Mesenchymal stem cell (in vitro differentiated cells and primary cell): ENCODE results near the gene C4orf51.
A peak's percentile ranks its signal among the peaks of the same experiment; 100 is the strongest.

Experiments used
- DNase-seq: peaks from one replicate; pipeline ENCODE4 v3.0.0-alpha.2; 2013
- H2AFZ ChIP-seq: one replicate; pipeline ENCODE4 v1.6.1; 2013; ENCODE audit warnings: low read depth, mild to moderate bottlenecking, control low read depth, inconsistent platforms, low read length, moderate library complexity
- H2AK5ac ChIP-seq: 2 replicates; pipeline ENCODE4 v1.6.1; 2013; ENCODE audit warnings: low read length, moderate library complexity, mild to moderate bottlenecking, inconsistent platforms; ENCODE audit not compliant: severe bottlenecking
- H2BK120ac ChIP-seq: one replicate; pipeline ENCODE4 v1.6.1; 2013; ENCODE audit warnings: low read depth, mild to moderate bottlenecking, inconsistent platforms, low read length, moderate library complexity
- H2BK12ac ChIP-seq, 2 experiments: one replicate each; pipeline ENCODE4 v1.6.1; 2013; ENCODE audit warnings: inconsistent platforms in 2 of 2, low read length in 2 of 2, mild to moderate bottlenecking in 2 of 2, moderate library complexity in 2 of 2, control low read depth in 1 of 2
- H2BK15ac ChIP-seq: one replicate; pipeline ENCODE4 v1.6.1; 2013; ENCODE audit warnings: mild to moderate bottlenecking, low read depth, inconsistent platforms; ENCODE audit not compliant: poor library complexity, severe bottlenecking
- H2BK5ac ChIP-seq: 2 replicates; pipeline ENCODE4 v1.6.1; 2013; ENCODE audit warnings: low read depth, mild to moderate bottlenecking, low read length, control low read depth, inconsistent platforms; ENCODE audit not compliant: poor library complexity, severe bottlenecking
- H3K14ac ChIP-seq, 2 experiments: one replicate each; pipeline ENCODE4 v1.6.1; 2013; ENCODE audit warnings: inconsistent platforms in 2 of 2, low read length in 2 of 2, control low read depth in 1 of 2, mild to moderate bottlenecking in 1 of 2, moderate library complexity in 1 of 2
- H3K18ac ChIP-seq, 2 experiments: one replicate each; pipeline ENCODE4 v1.6.1; 2013; ENCODE audit warnings: inconsistent platforms in 2 of 2, low read length in 2 of 2, control low read depth in 1 of 2, low read depth in 1 of 2, mild to moderate bottlenecking in 1 of 2
- H3K23ac ChIP-seq, 2 experiments: one replicate each; pipeline ENCODE4 v1.6.1; 2013; ENCODE audit warnings: inconsistent platforms in 2 of 2, low read length in 2 of 2, mild to moderate bottlenecking in 2 of 2, moderate library complexity in 2 of 2, control low read depth in 1 of 2
- H3K27ac ChIP-seq: 2 replicates; pipeline ENCODE4 v1.5.1; 2013; ENCODE audit warnings: mild to moderate bottlenecking, moderate library complexity, low read length, control low read depth, inconsistent platforms; ENCODE audit not compliant: poor library complexity, severe bottlenecking
- H3K27me3 ChIP-seq, 2 experiments: 2 replicates each; pipeline versions ENCODE4 v1.6.1 to v1.7.0; 2013; ENCODE audit warnings: low read length in 2 of 2, mild to moderate bottlenecking in 2 of 2, moderate library complexity in 2 of 2, control low read depth in 1 of 2, inconsistent platforms in 1 of 2; ENCODE audit not compliant: control insufficient read depth in 1 of 2, insufficient read depth in 1 of 2
- H3K36me3 ChIP-seq, 2 experiments: 2 replicates each; pipeline versions ENCODE4 v1.6.1 to v1.7.0; 2013; ENCODE audit warnings: low read length in 2 of 2, control low read depth in 1 of 2, inconsistent platforms in 1 of 2, low read depth in 1 of 2, mild to moderate bottlenecking in 1 of 2; ENCODE audit not compliant: insufficient read depth in 2 of 2, control insufficient read depth in 1 of 2
- H3K4ac ChIP-seq, 2 experiments: one replicate each; pipeline ENCODE4 v1.6.1; 2013; ENCODE audit warnings: inconsistent platforms in 2 of 2, low read length in 2 of 2, mild to moderate bottlenecking in 2 of 2, moderate library complexity in 2 of 2, control low read depth in 1 of 2, low read depth in 1 of 2
- H3K4me1 ChIP-seq: 2 replicates; pipeline ENCODE4 v1.6.1; 2013; ENCODE audit warnings: low read depth, low read length, control low read depth; ENCODE audit not compliant: control insufficient read depth, insufficient read depth
- H3K4me2 ChIP-seq: 2 replicates; pipeline ENCODE4 v1.6.1; 2013; ENCODE audit warnings: low read length, mild to moderate bottlenecking, inconsistent platforms; ENCODE audit not compliant: poor library complexity, severe bottlenecking
- H3K4me3 ChIP-seq, 2 experiments: 2 replicates each; pipeline versions ENCODE4 v1.5.1 to v1.7.0; 2013; ENCODE audit warnings: low read length in 2 of 2, mild to moderate bottlenecking in 2 of 2, control low read depth in 1 of 2, low read depth in 1 of 2; ENCODE audit not compliant: insufficient read depth in 1 of 2
- H3K79me1 ChIP-seq: replicated peaks from 2 replicates; pipeline ENCODE4 v1.6.1; 2013; ENCODE audit warnings: mild to moderate bottlenecking, control low read depth, low read length, inconsistent platforms; ENCODE audit not compliant: poor library complexity, severe bottlenecking
- H3K9ac ChIP-seq: 2 replicates; pipeline ENCODE4 v1.7.0; 2013; ENCODE audit warnings: mild to moderate bottlenecking, low read length, moderate library complexity
- H3K9me3 ChIP-seq: 2 replicates; pipeline ENCODE4 v1.7.0; 2013; ENCODE audit warnings: mild to moderate bottlenecking, low read length; ENCODE audit not compliant: control insufficient read depth
- H4K8ac ChIP-seq: one replicate; pipeline ENCODE4 v1.6.1; 2013; ENCODE audit warnings: inconsistent platforms, mild to moderate bottlenecking, low read length, moderate library complexity
- H4K91ac ChIP-seq: one replicate; pipeline ENCODE4 v1.6.1; 2013; ENCODE audit warnings: mild to moderate bottlenecking, low read length, inconsistent platforms
- WGBS: methylation state at CpG from one replicate; pipeline ENCODE4 v1.1.7; 2013; ENCODE audit warnings: mixed read lengths; 5-methylcytosine and 5-hydroxymethylcytosine counted together

C4orf51 gene

DNA sequence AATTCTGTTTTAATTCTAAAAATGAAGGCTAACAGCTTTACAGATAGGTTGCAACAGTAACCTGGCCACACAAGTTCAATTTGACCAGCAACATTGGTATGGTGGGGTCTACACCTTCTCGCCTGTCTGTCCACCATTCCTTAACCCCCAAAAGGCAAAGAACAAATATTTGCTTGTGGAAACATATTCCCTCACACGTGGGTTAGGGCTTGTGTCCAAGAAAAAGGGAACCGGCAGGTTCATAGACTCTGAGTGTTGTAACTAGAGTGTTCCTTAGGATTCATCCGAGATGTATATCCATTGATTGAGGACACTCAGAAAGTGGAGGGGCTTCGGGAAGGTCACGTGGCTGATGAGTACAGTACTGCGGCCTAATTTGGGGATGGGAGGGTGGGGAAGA lies 54.1 kb downstream of the C4orf51 start:
- Histone ChIP-seq H3K27me3 (no peaks in the 10 kb centered on the region), H2AFZ (no peak overlapping the region), H2BK5ac (peak overlapping the region; percentile 92), H3K79me1 (no peaks in the 10 kb centered on the region), H3K23ac (no peak overlapping the region), H2BK15ac (peak overlapping the region; percentile 26), H3K14ac (no peak overlapping the region), H2BK12ac (peak overlapping the region; percentile 29 to 64), H3K4me2 (peak overlapping the region; percentile 21), H3K4me3 (peak overlapping the region in 1 of 2 experiments; percentile 70), H4K91ac (peak overlapping the region; percentile 53), H3K4ac (peak overlapping the region in 1 of 2 experiments; percentile 65), H2BK120ac (peak overlapping the region; percentile 55), H3K9me3 (no peaks in the 10 kb centered on the region), H3K4me1 (peaks cover 24% of the 10 kb centered on the region), H3K9ac (peak overlapping the region; percentile 96), H3K36me3 (no peaks in the 10 kb centered on the region), H3K27ac (peak overlapping the region; percentile 100), H4K8ac (no peak overlapping the region), H3K18ac (peak overlapping the region; percentile 60 to 93), H2AK5ac (peak overlapping the region; percentile 89)
- DNase-seq = peak; percentile 28
- WGBS = 67% methylated on average over 3 of the region's 7 CpGs

DNA sequence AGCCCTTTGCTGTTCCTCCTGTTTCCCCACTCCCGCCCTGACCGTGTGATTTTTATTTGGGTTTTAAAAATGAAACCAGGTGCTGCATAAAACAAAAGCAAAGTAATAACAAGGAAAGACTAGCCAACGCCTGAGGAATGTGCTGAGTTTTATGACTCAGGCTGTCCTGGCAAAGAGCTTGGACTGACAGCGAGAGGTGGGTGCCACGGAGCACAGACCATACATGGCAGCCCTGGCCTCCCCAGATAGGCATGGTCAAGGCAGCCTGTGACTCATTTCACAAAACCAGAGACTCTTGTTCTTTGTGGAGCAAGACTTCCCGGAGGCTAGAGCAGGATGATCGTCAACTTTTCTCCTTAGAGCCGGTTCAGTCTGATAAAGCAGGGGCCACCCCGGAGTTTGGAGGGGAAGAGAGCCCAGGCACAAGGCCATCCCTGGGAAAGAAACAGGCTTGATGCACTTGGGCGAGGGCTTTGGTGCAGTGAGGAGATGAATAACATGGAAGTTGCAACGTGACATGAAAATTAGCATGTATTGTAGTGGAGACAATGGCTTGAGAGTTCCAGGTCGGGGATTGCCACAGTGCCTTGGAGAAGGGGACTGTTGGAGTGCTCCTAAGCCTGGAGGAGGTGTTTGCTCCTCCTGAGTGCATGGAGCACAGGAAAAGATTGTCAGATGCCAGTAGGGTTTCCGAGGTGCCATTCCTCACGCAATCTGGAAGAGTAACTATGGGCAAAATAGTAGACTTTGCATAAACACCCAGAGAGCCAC lies 54.8 kb downstream of the C4orf51 start:
- Histone ChIP-seq H2BK120ac (peak overlapping the region; percentile 97), H3K27me3 (no peaks in the 10 kb centered on the region), H3K18ac (peak overlapping the region; percentile 60 to 93), H2BK12ac (peak overlapping the region; percentile 85 to 98), H3K27ac (peak overlapping the region; percentile 100), H2AFZ (peak overlapping the region; percentile 36), H3K9ac (peak overlapping the region; percentile 96), H3K4me1 (peaks cover 25% of the 10 kb centered on the region), H3K4me2 (peak overlapping the region; percentile 58), H4K8ac (peak overlapping the region; percentile 90), H3K23ac (peak overlapping the region in 1 of 2 experiments; percentile 9), H2BK5ac (peak overlapping the region; percentile 92), H4K91ac (peak overlapping the region; percentile 76), H3K9me3 (no peaks in the 10 kb centered on the region), H2BK15ac (no peak overlapping the region), H3K36me3 (no peaks in the 10 kb centered on the region), H2AK5ac (peak overlapping the region; percentile 97), H3K79me1 (no peaks in the 10 kb centered on the region), H3K4ac (peak overlapping the region in 1 of 2 experiments; percentile 77), H3K4me3 (peak overlapping the region in 1 of 2 experiments; percentile 70), H3K14ac (peak overlapping the region in 1 of 2 experiments; percentile 11)
- WGBS = 17% methylated on average over 13 of the region's 14 CpGs
- peak; percentile 90 for DNase-seq

- WGBS = 26% methylated on average over 2 of the region's 2 CpGs
These were observed 55.4 kb downstream of the C4orf51 start for GRCh38 chr4:145735347-145735675.

GRCh38 chr4:145735827-145736226 lies 55.9 kb downstream of the C4orf51 start:
- Histone ChIP-seq H3K9ac (peak overlapping the region; percentile 96), H2BK15ac (no peak overlapping the region), H2AFZ (no peak overlapping the region), H3K27me3 (no peaks in the 10 kb centered on the region), H3K4ac (no peak overlapping the region), H3K18ac (peak overlapping the region in 1 of 2 experiments; percentile 3), H2BK5ac (peak overlapping the region; percentile 45), H3K27ac (peak overlapping the region; percentile 100), H3K79me1 (no peaks in the 10 kb centered on the region), H3K9me3 (no peaks in the 10 kb centered on the region), H3K23ac (no peak overlapping the region), H2AK5ac (peak overlapping the region; percentile 68), H2BK120ac (no peak overlapping the region), H4K8ac (no peak overlapping the region), H3K4me1 (peaks cover 25% of the 10 kb centered on the region), H3K4me2 (no peak overlapping the region), H4K91ac (no peak overlapping the region), H3K36me3 (no peaks in the 10 kb centered on the region), H2BK12ac (peak overlapping the region in 1 of 2 experiments; percentile 29), H3K14ac (no peak overlapping the region), H3K4me3 (peak overlapping the region in 1 of 2 experiments; percentile 20)
- DNase-seq = no peak
- WGBS = 52% methylated on average over 4 of the region's 4 CpGs

More at GRCh38 chr4:145735347-145735675, 55.4 kb downstream of the C4orf51 start:
- no peaks in the 10 kb centered on the region for H3K36me3 ChIP-seq
- peak overlapping the region; percentile 100 for H3K27ac ChIP-seq
- peak overlapping the region; percentile 96 for H3K9ac ChIP-seq
- H3K4ac ChIP-seq = no peak overlapping the region
- peak overlapping the region; percentile 29 for H3K4me2 ChIP-seq
- H3K9me3 ChIP-seq = no peaks in the 10 kb centered on the region
- no peak overlapping the region for H3K14ac ChIP-seq
- no peak overlapping the region for H3K18ac ChIP-seq
- H3K4me3 ChIP-seq = peak overlapping the region in 1 of 2 experiments; percentile 20
- no peak overlapping the region for H4K91ac ChIP-seq
- H2AFZ ChIP-seq = no peak overlapping the region
- H3K27me3 ChIP-seq = no peaks in the 10 kb centered on the region
- no peaks in the 10 kb centered on the region for H3K79me1 ChIP-seq
- no peak overlapping the region for H2BK15ac ChIP-seq
- peak overlapping the region; percentile 97 for H2BK120ac ChIP-seq
- DNase-seq = peak; percentile 91
- peak overlapping the region; percentile 45 for H2BK5ac ChIP-seq
- no peak overlapping the region for H3K23ac ChIP-seq
- no peak overlapping the region for H4K8ac ChIP-seq
- peaks cover 25% of the 10 kb centered on the region for H3K4me1 ChIP-seq
- H2AK5ac ChIP-seq = no peak overlapping the region
- H2BK12ac ChIP-seq = peak overlapping the region in 1 of 2 experiments; percentile 85
